GM19372 (cell line): ENCODE results near the gene ZNF484.

Experiments
- ATAC-seq: cut with Tn5 transposase; IDR thresholded peaks from one replicate; pipeline ENCODE4 v1.9.1; 2021; ENCODE audit warnings: mild to moderate bottlenecking, low read depth, moderate library complexity; ENCODE audit not compliant: unreplicated experiment

The ZNF484 gene

DNA sequence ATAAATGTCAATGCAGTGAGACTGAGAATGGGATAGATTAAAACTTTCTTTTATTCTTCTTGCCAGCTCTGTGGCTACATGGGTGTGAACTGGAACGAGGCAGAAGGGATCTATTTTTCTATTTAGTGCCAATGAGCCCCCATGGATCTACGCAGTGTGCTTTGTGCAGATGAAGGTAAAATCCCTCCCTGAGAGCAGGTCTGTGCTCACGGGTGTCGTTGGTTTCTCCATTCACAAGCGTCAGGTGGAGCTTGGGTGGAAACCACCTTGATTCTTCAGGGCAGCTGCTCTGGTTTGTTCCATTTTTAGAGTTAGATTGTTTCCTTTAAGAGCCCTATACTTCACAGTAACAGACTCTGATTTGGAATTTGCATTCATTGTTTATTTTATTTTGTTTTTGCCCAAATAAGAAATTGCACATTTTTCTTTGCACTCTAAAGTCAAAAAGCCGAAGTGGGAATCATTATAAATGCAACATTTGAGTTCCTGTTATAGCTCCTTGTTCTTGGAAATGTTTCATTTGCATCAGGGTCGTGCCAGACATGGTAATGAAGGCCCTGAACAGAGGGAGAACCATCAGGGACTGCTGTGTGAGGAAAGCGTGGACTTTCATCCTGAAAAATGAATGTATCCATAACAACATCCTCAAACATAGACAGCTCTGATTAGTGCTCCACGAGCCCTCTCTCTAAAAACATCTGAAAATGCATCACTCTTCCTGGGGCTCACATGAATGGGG, 82.1 kb downstream of the ZNF484 start:
- ATAC-seq: no peak
